BJ (cell line): ENCODE data around the gene ZNF641. TPM values are rescaled to one million over a fixed set of nuclear protein-coding genes. Genes with fewer than 3 reads are reported as not detected.

Source experiments
- CTCF ChIA-PET: fragments of 350-600 bp; formaldehyde crosslinking; extraction: SDS; loops from one replicate; lab custom pipeline; 2021; ENCODE audit warnings: antibody characterized with exemption, inconsistent platforms; lab: Yijun Ruan, JAX
- POLR2A ChIA-PET: fragments of 300-600 bp; sonication (Branson Sonifier 250); formaldehyde crosslinking; extraction: SDS; loops from one replicate; lab custom pipeline; 2021; ENCODE audit warnings: antibody characterized with exemption; lab: Charles Lee
- DNase-seq: peaks from one replicate; pipeline ENCODE4 v3.0.0-alpha.2; 2011; ENCODE audit warnings: low read depth
- H3K27me3 ChIP-seq: 2 replicates; pipeline ENCODE4 v1.6.0; 2011; ENCODE audit warnings: low read length; ENCODE audit not compliant: control insufficient read depth, insufficient read depth
- H3K36me3 ChIP-seq: 2 replicates; pipeline ENCODE4 v1.5.1; 2011; ENCODE audit warnings: low read length; ENCODE audit not compliant: control insufficient read depth, insufficient read depth
- H3K4me3 ChIP-seq: 2 replicates; pipeline ENCODE4 v1.5.1; 2011; ENCODE audit warnings: low read depth, mild to moderate bottlenecking, control low read depth, low read length
- CTCF ChIP-seq: IDR thresholded peaks from 2 replicates; pipeline ENCODE4 v1.5.1; 2011; ENCODE audit warnings: low read depth, mild to moderate bottlenecking, control low read depth, inconsistent platforms, low read length, moderate library complexity; ENCODE audit not compliant: insufficient read depth
- polyA plus RNA-seq: library from polyadenylated mRNA; depleted of rRNA; stranded (reverse); fragments of >200 nt; gene quantifications from 2 replicates; pipeline ENCODE4 v1.2.3, GENCODE V29; 2011

The ZNF641 gene
- polyA plus RNA-seq, 1 experiment = 7.6 TPM

- no peak for TF ChIP-seq CTCF
- no peak for DNase-seq
- Histone ChIP-seq H3K36me3 (no peaks in the 10 kb centered on the region), H3K27me3 (peaks cover 5% of the 10 kb centered on the region; the same call in 1 of the 2 replicates), H3K4me3 (no peak overlapping the region)
- ChIA-PET CTCF (no interaction called here), POLR2A (no interaction called here)
Observed at GRCh38 chr12:48300774-48301173, 49.9 kb downstream of the ZNF641 start.

- Histone ChIP-seq H3K4me3 (peak overlapping the region; percentile 32), H3K27me3 (peaks cover 7% of the 10 kb centered on the region; the same call in 1 of the 2 replicates), H3K36me3 (no peaks in the 10 kb centered on the region)
- ChIA-PET CTCF (no interaction called here), POLR2A (no interaction called here)
- TF ChIP-seq CTCF = no peak
- peak; percentile 6 for DNase-seq
Observed at GRCh38 chr12:48296586-48297282, 54.0 kb downstream of the ZNF641 start.

GRCh38 chr12:48292040-48292439, 58.7 kb downstream of the ZNF641 start:
- H3K36me3 ChIP-seq = no peaks in the 10 kb centered on the region
- peaks cover 3% of the 10 kb centered on the region; the same call in 1 of the 2 replicates for H3K27me3 ChIP-seq
- TF ChIP-seq CTCF = no peak
- ChIA-PET CTCF (no interaction called here), POLR2A (no interaction called here)
- H3K4me3 ChIP-seq = no peak overlapping the region
- no peak for DNase-seq

- Histone ChIP-seq H3K27me3 (peaks cover 3% of the 10 kb centered on the region; the same call in 1 of the 2 replicates), H3K36me3 (no peaks in the 10 kb centered on the region), H3K4me3 (no peak overlapping the region)
- CTCF ChIA-PET = no interaction called here
- TF ChIP-seq CTCF = no peak
- POLR2A ChIA-PET = no interaction called here
- no peak for DNase-seq
Observed at GRCh38 chr12:48291511-48291910, 59.2 kb downstream of the ZNF641 start.

GRCh38 chr12:48288387-48289268, 62.1 kb downstream of the ZNF641 start:
- no peaks in the 10 kb centered on the region for H3K36me3 ChIP-seq
- no peaks in the 10 kb centered on the region for H3K27me3 ChIP-seq
- ChIA-PET POLR2A (no interaction called here), CTCF (interaction anchor here (0.8 kb wide), 1 partner anchor 11 kb away, joined by 3 read pairs; no protein-coding TSS in a partner anchor)
- no peak overlapping the region for H3K4me3 ChIP-seq
- TF ChIP-seq CTCF = no peak
- DNase-seq = no peak
